Erythroblast (primary cell): ENCODE measurements around the gene RBM42.
A peak's percentile ranks its signal among the peaks of the same experiment; 100 is the strongest.

Experiments used
- DNase-seq, 2 experiments: peaks; one replicate each; lab custom pipeline; 2025; lab: John Stamatoyannopoulos, UW
- GATA1 ChIP-seq: IDR thresholded peaks from 2 replicates; pipeline ENCODE4 v1.6.1; 2011; ENCODE audit warnings: low read depth, mild to moderate bottlenecking, control low read depth, low read length, moderate library complexity
- POLR2A ChIP-seq: IDR thresholded peaks from 2 replicates; pipeline ENCODE4 v1.6.1; 2011; ENCODE audit warnings: mild to moderate bottlenecking, low read length

RBM42 gene

GRCh38 chr19:35609851-35610353, 18.9 kb upstream of the RBM42 start:
- DNase-seq: no peak
- TF ChIP-seq GATA1 (no peak), POLR2A (no peak)

- TF ChIP-seq POLR2A (no peak), GATA1 (no peak)
- no peak for DNase-seq
These were observed 16.6 kb upstream of the RBM42 start for GRCh38 chr19:35612224-35612558.

- DNase-seq: peak; percentile 96 to 98
- no peak for TF ChIP-seq GATA1
- peak; percentile 85 for TF ChIP-seq POLR2A
These were observed 16.1 kb upstream of the RBM42 start, which contains the start of gene HAUS5 for GRCh38 chr19:35612559-35613321. Gene HAUS5 (plus strand): TSS chr19:35612735. CDS start chr19:35612795, 60 bp downstream.

- DNase-seq: no peak
- TF ChIP-seq POLR2A (no peak), GATA1 (no peak)
These were observed 15.3 kb upstream of the RBM42 start for GRCh38 chr19:35613574-35613973.

GRCh38 chr19:35615036-35615435, 13.8 kb upstream of the RBM42 start:
- no peak for TF ChIP-seq POLR2A
- TF ChIP-seq GATA1: no peak
- no peak for DNase-seq

GRCh38 chr19:35618857-35619256, 10.0 kb upstream of the RBM42 start:
- no peak for DNase-seq
- TF ChIP-seq GATA1 (no peak), POLR2A (no peak)

- TF ChIP-seq POLR2A: no peak
- no peak for TF ChIP-seq GATA1
- no peak for DNase-seq
These were observed 9.4 kb upstream of the RBM42 start for GRCh38 chr19:35619290-35619923.

- DNase-seq: no peak
- TF ChIP-seq GATA1: no peak
- TF ChIP-seq POLR2A: no peak
These were observed 8.8 kb upstream of the RBM42 start for GRCh38 chr19:35620001-35620400.

GRCh38 chr19:35621708-35622107, 7.1 kb upstream of the RBM42 start:
- no peak for DNase-seq
- TF ChIP-seq POLR2A (no peak), GATA1 (no peak)

- TF ChIP-seq POLR2A (no peak), GATA1 (no peak)
- no peak for DNase-seq
These were observed 6.1 kb upstream of the RBM42 start for GRCh38 chr19:35622750-35623149.

GRCh38 chr19:35623327-35624010, 5.4 kb upstream of the RBM42 start:
- TF ChIP-seq POLR2A (no peak), GATA1 (no peak)
- no peak for DNase-seq

- no peak for DNase-seq
- TF ChIP-seq GATA1 (no peak), POLR2A (no peak)
These were observed 622 bp upstream of the RBM42 start for GRCh38 chr19:35628264-35628564.

- peak; percentile 44 to 63 for DNase-seq
- TF ChIP-seq POLR2A (no peak), GATA1 (no peak)
These were observed 447 bp downstream of the RBM42 start for GRCh38 chr19:35629332-35629633.
